BLaER1 (cell line): Measurements from ENCODE around the gene CD163L1.

Experiments used
- H3K27ac ChIP-seq: shearing (Covaris generic); formaldehyde crosslinking; 2 replicates; pipeline ENCODE4 v1.8.1; 2022
- H3K27me3 ChIP-seq: shearing (Covaris generic); formaldehyde crosslinking; 2 replicates; pipeline ENCODE4 v1.8.1; 2022
- H3K36me3 ChIP-seq: shearing (Covaris generic); formaldehyde crosslinking; 2 replicates; pipeline ENCODE4 v1.8.1; 2022
- H3K4me1 ChIP-seq: shearing (Covaris generic); formaldehyde crosslinking; 2 replicates; pipeline ENCODE4 v1.8.1; 2022
- H3K4me2 ChIP-seq: shearing (Covaris generic); formaldehyde crosslinking; 2 replicates; pipeline ENCODE4 v1.8.1; 2022
- H3K4me3 ChIP-seq: shearing (Covaris generic); formaldehyde crosslinking; 2 replicates; pipeline ENCODE4 v1.8.1; 2022
- H3K9ac ChIP-seq: shearing (Covaris generic); formaldehyde crosslinking; 2 replicates; pipeline ENCODE4 v1.8.1; 2022
- H3K9me3 ChIP-seq: shearing (Covaris generic); formaldehyde crosslinking; 2 replicates; pipeline ENCODE4 v1.8.1; 2022
- H4K20me1 ChIP-seq: shearing (Covaris generic); formaldehyde crosslinking; 2 replicates; pipeline ENCODE4 v1.8.1; 2022
- Cebpa-rat ChIP-seq: shearing (Covaris generic); IDR thresholded peaks from 2 replicates; pipeline ENCODE4 v1.8.1; 2022

The CD163L1 gene

GRCh38 chr12:7411343-7411742, 32.6 kb downstream of the CD163L1 start:
- H3K4me2 ChIP-seq: no peak overlapping the region
- H3K4me1 ChIP-seq: 0 out of 2 replicates have a peak, but pooled peaks cover 5% of the 10 kb centered on the region
- H3K27me3 ChIP-seq: no peaks in the 10 kb centered on the region
- no peaks in the 10 kb centered on the region for H3K9me3 ChIP-seq
- no peak overlapping the region for H3K27ac ChIP-seq
- H3K4me3 ChIP-seq: no peak overlapping the region
- H3K9ac ChIP-seq: no peak overlapping the region
- TF ChIP-seq Cebpa-rat: no peak
- H4K20me1 ChIP-seq: no peaks in the 10 kb centered on the region
- H3K36me3 ChIP-seq: no peaks in the 10 kb centered on the region

DNA sequence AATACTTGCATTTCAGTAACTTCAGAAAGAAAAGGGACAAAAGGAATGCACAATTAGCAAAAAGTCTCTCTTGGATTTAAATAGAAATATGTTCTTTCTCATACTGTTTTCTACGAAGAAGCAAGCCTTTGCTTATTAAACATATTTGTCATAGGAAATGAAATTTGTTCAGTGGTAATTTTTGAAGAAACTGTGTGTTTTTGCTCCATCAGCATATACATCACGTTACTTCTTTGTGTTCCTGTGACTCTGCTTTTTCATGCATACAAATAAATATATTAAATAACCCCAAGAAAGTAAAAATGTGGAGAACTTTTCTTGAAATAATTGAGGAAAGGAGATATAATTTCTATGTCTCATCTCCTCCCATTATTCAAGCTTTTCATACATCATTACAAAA, 39.7 kb downstream of the CD163L1 start:
- Histone ChIP-seq H3K36me3 (no peaks in the 10 kb centered on the region), H3K4me3 (no peak overlapping the region), H3K9me3 (no peaks in the 10 kb centered on the region), H4K20me1 (no peaks in the 10 kb centered on the region), H3K27me3 (no peaks in the 10 kb centered on the region), H3K4me2 (no peak overlapping the region), H3K4me1 (no peaks in the 10 kb centered on the region), H3K27ac (no peak overlapping the region), H3K9ac (no peak overlapping the region)
- TF ChIP-seq Cebpa-rat: no peak

- Histone ChIP-seq H3K4me1 (no peaks in the 10 kb centered on the region), H3K4me2 (no peak overlapping the region), H3K27ac (no peak overlapping the region), H3K9me3 (no peaks in the 10 kb centered on the region), H3K27me3 (no peaks in the 10 kb centered on the region), H4K20me1 (no peaks in the 10 kb centered on the region), H3K4me3 (no peak overlapping the region), H3K9ac (no peak overlapping the region), H3K36me3 (no peaks in the 10 kb centered on the region)
- TF ChIP-seq Cebpa-rat: no peak
These were observed 40.5 kb downstream of the CD163L1 start for GRCh38 chr12:7403466-7403865.

DNA sequence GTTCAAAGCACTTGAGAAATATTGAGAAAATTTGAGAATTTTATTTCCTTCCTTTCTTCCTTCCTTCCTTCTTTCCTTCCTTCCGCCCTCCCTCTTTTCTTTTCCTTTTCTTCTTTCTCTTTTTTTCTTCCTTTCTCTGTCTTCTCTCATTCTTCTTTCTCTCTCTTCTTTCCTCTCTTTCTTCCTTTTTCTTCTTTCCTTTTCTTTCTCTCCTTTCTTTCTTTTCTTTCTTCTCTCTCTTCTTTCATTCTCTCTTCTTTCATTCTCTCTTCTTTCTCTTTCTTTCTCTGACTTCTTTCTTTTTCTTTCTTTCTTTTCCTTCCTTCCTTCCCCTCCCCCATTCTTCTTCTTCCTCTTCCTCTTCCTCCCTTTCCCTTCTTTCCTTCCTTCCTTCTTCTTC, 44.9 kb downstream of the CD163L1 start:
- Histone ChIP-seq H3K27ac (no peak overlapping the region), H3K9ac (no peak overlapping the region), H3K4me2 (no peak overlapping the region), H3K4me3 (no peak overlapping the region), H4K20me1 (no peaks in the 10 kb centered on the region), H3K9me3 (no peaks in the 10 kb centered on the region), H3K27me3 (no peaks in the 10 kb centered on the region), H3K36me3 (no peaks in the 10 kb centered on the region), H3K4me1 (no peaks in the 10 kb centered on the region)
- no peak for TF ChIP-seq Cebpa-rat

DNA sequence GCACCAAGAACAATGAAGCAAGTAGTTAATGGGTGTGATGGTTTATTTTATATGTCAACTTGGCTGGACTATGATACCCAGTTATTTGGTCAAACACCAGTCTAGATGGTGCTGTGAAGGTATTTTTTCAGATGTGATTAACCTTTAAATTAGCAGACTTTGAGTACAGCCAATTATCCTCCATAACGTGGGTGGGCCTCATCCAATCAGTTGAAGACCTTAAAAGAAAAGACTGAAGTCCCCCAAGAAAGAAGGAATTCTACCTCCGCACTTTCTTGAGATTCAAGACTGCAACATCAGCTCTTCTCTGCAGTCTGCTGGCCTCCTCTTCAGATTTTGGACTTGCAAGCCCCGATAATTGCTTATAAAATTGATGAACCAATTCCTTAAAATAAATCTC, 47.5 kb downstream of the CD163L1 start:
- Histone ChIP-seq H4K20me1 (no peaks in the 10 kb centered on the region), H3K4me3 (no peak overlapping the region), H3K9ac (no peak overlapping the region), H3K27me3 (no peaks in the 10 kb centered on the region), H3K9me3 (no peaks in the 10 kb centered on the region), H3K36me3 (no peaks in the 10 kb centered on the region), H3K4me2 (no peak overlapping the region), H3K27ac (no peak overlapping the region), H3K4me1 (no peaks in the 10 kb centered on the region)
- no peak for TF ChIP-seq Cebpa-rat

DNA sequence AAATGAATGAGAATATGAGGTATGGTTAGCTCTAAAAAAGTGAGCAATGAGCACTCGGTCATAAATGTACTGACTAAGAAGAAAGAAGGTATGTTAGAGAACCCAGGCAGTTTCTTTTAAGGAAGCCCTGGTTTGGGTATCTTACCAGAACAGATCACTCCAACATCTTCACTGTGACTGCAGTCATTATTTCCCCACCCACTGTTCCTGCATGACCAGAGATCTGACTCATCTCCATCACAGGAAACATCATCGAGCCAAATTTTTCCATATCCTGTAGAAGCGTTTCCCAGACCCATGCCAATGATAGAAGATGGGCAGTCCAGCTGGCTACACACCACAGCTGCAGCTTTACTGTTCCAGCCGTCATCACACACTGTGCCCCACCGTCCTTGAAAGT, 48.0 kb downstream of the CD163L1 start:
- Histone ChIP-seq H3K4me3 (no peak overlapping the region), H3K9me3 (no peaks in the 10 kb centered on the region), H3K9ac (no peak overlapping the region), H3K27me3 (no peaks in the 10 kb centered on the region), H4K20me1 (no peaks in the 10 kb centered on the region), H3K36me3 (no peaks in the 10 kb centered on the region), H3K27ac (no peak overlapping the region), H3K4me1 (no peaks in the 10 kb centered on the region), H3K4me2 (no peak overlapping the region)
- no peak for TF ChIP-seq Cebpa-rat

DNA sequence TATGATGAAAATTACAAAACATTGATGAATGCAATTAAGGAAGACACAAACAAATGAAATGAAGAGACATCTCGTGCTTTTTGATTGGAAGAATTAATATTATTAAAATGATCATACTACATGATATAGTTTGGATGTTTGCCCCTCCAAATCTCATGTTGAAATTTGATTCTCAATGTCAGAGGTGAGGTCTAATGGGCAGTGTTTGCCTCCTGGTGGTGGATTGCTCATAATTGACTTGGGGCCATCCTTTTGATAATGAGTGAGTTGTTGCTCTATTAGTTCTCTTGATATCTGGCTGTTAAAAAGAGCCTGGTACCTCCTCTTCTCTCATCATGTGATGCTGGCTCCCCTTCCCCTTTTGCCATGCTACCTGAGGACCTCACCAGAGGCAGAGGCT, 56.7 kb downstream of the CD163L1 start:
- Histone ChIP-seq H3K9me3 (no peaks in the 10 kb centered on the region), H3K4me1 (no peaks in the 10 kb centered on the region), H4K20me1 (no peaks in the 10 kb centered on the region), H3K27ac (no peak overlapping the region), H3K27me3 (no peaks in the 10 kb centered on the region), H3K9ac (no peak overlapping the region), H3K36me3 (no peaks in the 10 kb centered on the region), H3K4me2 (no peak overlapping the region), H3K4me3 (no peak overlapping the region)
- TF ChIP-seq Cebpa-rat: no peak

DNA sequence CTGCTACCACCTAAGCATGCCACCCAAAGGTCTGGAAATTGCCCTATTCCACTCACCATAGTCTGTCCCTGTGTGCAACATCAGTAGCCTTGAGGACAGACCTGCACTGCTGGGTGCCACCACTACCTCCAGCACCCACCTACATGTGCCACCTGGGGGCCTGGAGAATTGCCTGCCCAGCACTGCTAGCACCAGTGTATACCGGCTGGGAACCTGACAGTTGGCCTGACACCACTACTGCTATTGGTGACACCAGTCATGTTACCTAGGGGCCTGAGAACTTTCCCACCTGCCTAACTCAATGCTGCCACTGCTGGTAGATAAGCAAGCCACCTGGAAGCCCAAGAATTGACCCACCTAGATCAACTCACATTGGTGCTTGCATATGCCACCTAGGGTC, 60.8 kb downstream of the CD163L1 start:
- Histone ChIP-seq H4K20me1 (no peaks in the 10 kb centered on the region), H3K27ac (no peak overlapping the region), H3K4me2 (no peak overlapping the region), H3K4me3 (no peak overlapping the region), H3K4me1 (no peaks in the 10 kb centered on the region), H3K27me3 (no peaks in the 10 kb centered on the region), H3K36me3 (no peaks in the 10 kb centered on the region), H3K9me3 (no peaks in the 10 kb centered on the region), H3K9ac (no peak overlapping the region)
- no peak for TF ChIP-seq Cebpa-rat

GRCh38 chr12:7376196-7376595, 67.8 kb downstream of the CD163L1 start:
- Histone ChIP-seq H3K36me3 (no peaks in the 10 kb centered on the region), H3K9me3 (no peaks in the 10 kb centered on the region), H3K4me3 (no peak overlapping the region), H3K4me1 (peaks cover 5% of the 10 kb centered on the region; the same call in 1 of the 2 replicates), H3K4me2 (no peak overlapping the region), H3K27ac (no peak overlapping the region), H3K9ac (no peak overlapping the region), H3K27me3 (no peaks in the 10 kb centered on the region), H4K20me1 (no peaks in the 10 kb centered on the region)
- TF ChIP-seq Cebpa-rat: no peak

DNA sequence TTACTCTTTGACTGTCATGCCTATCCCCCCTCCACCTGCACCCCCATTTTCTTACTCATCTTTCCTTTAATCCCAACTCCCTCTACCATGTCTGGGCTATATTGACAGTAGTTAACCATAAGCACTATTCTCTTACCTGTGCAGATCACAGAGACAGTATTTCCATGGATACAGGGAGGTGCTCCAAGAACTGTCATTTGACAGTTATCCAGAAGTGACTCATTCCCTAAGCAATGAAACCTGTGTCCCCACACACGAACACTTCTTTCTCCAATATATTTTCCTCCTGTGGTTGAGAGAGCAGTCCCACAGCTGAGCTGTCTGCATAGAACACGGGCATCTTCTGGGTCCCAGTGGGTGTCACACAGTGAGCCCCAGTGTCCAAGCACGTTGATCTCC, 68.8 kb downstream of the CD163L1 start:
- Histone ChIP-seq H3K36me3 (no peaks in the 10 kb centered on the region), H3K4me3 (no peak overlapping the region), H3K9me3 (no peaks in the 10 kb centered on the region), H3K4me2 (no peak overlapping the region), H3K27me3 (no peaks in the 10 kb centered on the region), H4K20me1 (no peaks in the 10 kb centered on the region), H3K9ac (no peak overlapping the region), H3K4me1 (peaks cover 6% of the 10 kb centered on the region), H3K27ac (no peak overlapping the region)
- no peak for TF ChIP-seq Cebpa-rat

GRCh38 chr12:7374423-7375144, 69.4 kb downstream of the CD163L1 start:
- Histone ChIP-seq H3K9ac (no peak overlapping the region), H3K36me3 (no peaks in the 10 kb centered on the region), H3K4me3 (no peak overlapping the region), H3K4me2 (no peak overlapping the region), H3K4me1 (peaks cover 12% of the 10 kb centered on the region), H3K9me3 (no peaks in the 10 kb centered on the region), H3K27me3 (no peaks in the 10 kb centered on the region), H4K20me1 (no peaks in the 10 kb centered on the region), H3K27ac (no peak overlapping the region)
- TF ChIP-seq Cebpa-rat: no peak
